ENCODE data around the gene CEBPG. TPM values are rescaled to one million over a fixed set of nuclear protein-coding genes. Genes with fewer than 3 reads are reported as not detected.

The CEBPG gene
- total RNA-seq, 1 donor from 2014 or later = 32.0 TPM

- no peak overlapping the region for H3K27ac Mint-ChIP-seq
- POLR2A ChIA-PET = no interaction called here
Observed at GRCh38 chr19:33362508-33363228, 10.8 kb upstream of the CEBPG start.

GRCh38 chr19:33363476-33363875 lies 10.0 kb upstream of the CEBPG start:
- Mint-ChIP-seq H3K9me3 (no peaks in the 10 kb centered on the region), H3K36me3 (ENCODE audit: low read depth) (no peaks in the 10 kb centered on the region), H3K27me3 (peaks cover 28% of the 10 kb centered on the region), H3K4me1 (no peaks in the 10 kb centered on the region), H3K4me3 (no peak overlapping the region), H3K27ac (no peak overlapping the region)
- CTCF ChIA-PET = no interaction called here
- no peak for ATAC-seq (ENCODE audit: low read depth)
- no peak for TF ChIP-seq CTCF (IDR thresholded peaks at IDR 0.05)
- POLR2A ChIA-PET = interaction anchor here (0.7 kb wide), 1 partner anchor 614 kb away, joined by 6 read pairs; no protein-coding TSS in a partner anchor
- DNase-seq = no peak
- intact Hi-C loops (cut with micrococcal nuclease) = no loop called here

More at GRCh38 chr19:33362508-33363228, 10.8 kb upstream of the CEBPG start:
- TF ChIP-seq CTCF (IDR thresholded peaks at IDR 0.05) = no peak
- no peak for DNase-seq
- Mint-ChIP-seq H3K27me3 (peaks cover 30% of the 10 kb centered on the region), H3K4me3 (no peak overlapping the region), H3K36me3 (ENCODE audit: low read depth) (no peaks in the 10 kb centered on the region), H3K9me3 (no peaks in the 10 kb centered on the region), H3K4me1 (no peaks in the 10 kb centered on the region)
- CTCF ChIA-PET = no interaction called here
- intact Hi-C loops (cut with micrococcal nuclease) = no loop called here
- no peak for ATAC-seq (ENCODE audit: low read depth)

- DNase-seq = no peak
- TF ChIP-seq CTCF (IDR thresholded peaks at IDR 0.05) = no peak
- ChIA-PET POLR2A (no interaction called here), CTCF (no interaction called here)
- ATAC-seq (ENCODE audit: low read depth) = no peak
- Mint-ChIP-seq H3K27ac (no peak overlapping the region), H3K27me3 (peaks cover 18% of the 10 kb centered on the region), H3K36me3 (ENCODE audit: low read depth) (no peaks in the 10 kb centered on the region), H3K9me3 (no peaks in the 10 kb centered on the region), H3K4me1 (no peaks in the 10 kb centered on the region), H3K4me3 (no peak overlapping the region)
- intact Hi-C loops (cut with micrococcal nuclease) = no loop called here
Observed at GRCh38 chr19:33365691-33366090, 7.8 kb upstream of the CEBPG start.

- ATAC-seq (ENCODE audit: low read depth) (no peak), DNase-seq (no peak)
- Mint-ChIP-seq H3K4me3 (no peak overlapping the region), H3K9me3 (no peaks in the 10 kb centered on the region), H3K36me3 (ENCODE audit: low read depth) (no peaks in the 10 kb centered on the region), H3K27me3 (peaks cover 16% of the 10 kb centered on the region), H3K4me1 (no peaks in the 10 kb centered on the region), H3K27ac (no peak overlapping the region)
- ChIA-PET CTCF (no interaction called here), POLR2A (no interaction called here)
- intact Hi-C loops (cut with micrococcal nuclease) = no loop called here
- TF ChIP-seq CTCF (IDR thresholded peaks at IDR 0.05) = no peak
Observed at GRCh38 chr19:33366127-33366526, 7.4 kb upstream of the CEBPG start.

GRCh38 chr19:33366897-33367296 lies 6.6 kb upstream of the CEBPG start:
- POLR2A ChIA-PET = interaction anchor here (0.7 kb wide), 1 partner anchor 177 kb away, joined by 8 read pairs; no protein-coding TSS in a partner anchor
- no peak for ATAC-seq (ENCODE audit: low read depth)
- DNase-seq = no peak
- no peak overlapping the region for H3K27ac Mint-ChIP-seq
- H3K9me3 Mint-ChIP-seq = no peaks in the 10 kb centered on the region
- H3K4me3 Mint-ChIP-seq = no peak overlapping the region
- peaks cover 12% of the 10 kb centered on the region for H3K27me3 Mint-ChIP-seq
- CTCF ChIA-PET = no interaction called here
- intact Hi-C loops (cut with micrococcal nuclease) = no loop called here
- TF ChIP-seq CTCF (IDR thresholded peaks at IDR 0.05) = no peak
- no peaks in the 10 kb centered on the region for H3K4me1 Mint-ChIP-seq
- no peaks in the 10 kb centered on the region for H3K36me3 Mint-ChIP-seq (ENCODE audit: low read depth)

All from activated B cell treated with CpG ODN at 0.5 μM for 24 hours (primary cell).